IMR-90 (cell line): ENCODE results near the gene MGA. TPM values are rescaled to one million over a fixed set of nuclear protein-coding genes. Genes with fewer than 3 reads are reported as not detected.
A peak's percentile ranks its signal among the peaks of the same experiment; 100 is the strongest.

ENCODE experiments used
- ATAC-seq: fragments of 200-7000 bp; cut with Tn5 transposase; 2 replicates; pipeline ENCODE4 v1.9.1; 2020; ENCODE audit warnings: low read depth, mild to moderate bottlenecking, moderate library complexity
- BruUV-seq: library from RNA; stranded (reverse); fragments of 400-500 nt; replicated peaks from 2 replicates; lab custom pipeline; 2021; lab: Mats Ljungman, UMichigan
- CTCF ChIA-PET: fragments of 300-600 bp; formaldehyde crosslinking; extraction: SDS; loops from one replicate; lab custom pipeline; 2021; ENCODE audit warnings: antibody characterized with exemption; lab: Yijun Ruan, JAX
- POLR2A ChIA-PET: fragments of 300-600 bp; sonication (Branson Sonifier 250); formaldehyde crosslinking; loops from one replicate; lab custom pipeline; 2022; ENCODE audit warnings: antibody characterized with exemption; ENCODE audit not compliant: unreplicated experiment; lab: Charles Lee
- DNase-seq: peaks from one replicate; pipeline ENCODE4 v3.0.0; 2013
- H2AFZ ChIP-seq: replicated peaks from 2 replicates; pipeline ENCODE3; 2013; ENCODE audit warnings: low read length, mild to moderate bottlenecking; ENCODE audit not compliant: poor library complexity
- H2AK5ac ChIP-seq: 2 replicates; pipeline ENCODE4 v1.6.1; 2013; ENCODE audit warnings: low read depth, low read length, inconsistent platforms
- H2AK9ac ChIP-seq: replicated peaks from 2 replicates; pipeline ENCODE3; 2013; ENCODE audit warnings: mild to moderate bottlenecking, low read depth, low read length, moderate library complexity; ENCODE audit not compliant: poor library complexity
- H2BK120ac ChIP-seq: 2 replicates; pipeline ENCODE4 v1.6.1; 2013; ENCODE audit warnings: low read depth, low read length, inconsistent platforms
- H2BK15ac ChIP-seq: 3 replicates; pipeline ENCODE4 v1.6.1; 2013; ENCODE audit warnings: low read depth, low read length, inconsistent platforms
- H2BK20ac ChIP-seq: 2 replicates; pipeline ENCODE4 v1.6.1; 2013; ENCODE audit warnings: low read depth, mild to moderate bottlenecking, inconsistent platforms, low read length, moderate library complexity
- H2BK5ac ChIP-seq: 2 replicates; pipeline ENCODE4 v1.6.1; 2013; ENCODE audit warnings: mild to moderate bottlenecking, low read depth, low read length, inconsistent platforms; ENCODE audit not compliant: poor library complexity, severe bottlenecking
- H3K14ac ChIP-seq: replicated peaks from 2 replicates; pipeline ENCODE4 v1.6.1; 2013; ENCODE audit warnings: low read depth, low read length, inconsistent platforms
- H3K18ac ChIP-seq: 2 replicates; pipeline ENCODE4 v1.6.1; 2013; ENCODE audit warnings: low read depth, low read length, control low read depth
- H3K23ac ChIP-seq: 2 replicates; pipeline ENCODE4 v1.6.1; 2013; ENCODE audit warnings: low read depth, low read length, inconsistent platforms
- H3K27ac ChIP-seq: 2 replicates; pipeline ENCODE4 v1.5.1; 2013; ENCODE audit warnings: mild to moderate bottlenecking, control low read depth, low read length; ENCODE audit not compliant: insufficient read depth
- H3K27me3 ChIP-seq: 2 replicates; pipeline ENCODE4 v1.6.1; 2013; ENCODE audit warnings: low read length; ENCODE audit not compliant: control insufficient read depth, insufficient read depth
- H3K36me3 ChIP-seq: 2 replicates; pipeline ENCODE4 v1.6.1; 2013; ENCODE audit warnings: low read length, mixed read lengths; ENCODE audit not compliant: control insufficient read depth, insufficient read depth
- H3K4ac ChIP-seq: 2 replicates; pipeline ENCODE4 v1.6.1; 2013; ENCODE audit warnings: low read depth, low read length, inconsistent platforms
- H3K4me1 ChIP-seq: 2 replicates; pipeline ENCODE4 v1.6.1; 2013; ENCODE audit warnings: low read length, mixed read lengths; ENCODE audit not compliant: control insufficient read depth, insufficient read depth
- H3K4me2 ChIP-seq: 2 replicates; pipeline ENCODE4 v1.6.1; 2013; ENCODE audit warnings: low read depth, mild to moderate bottlenecking, control low read depth, low read length, moderate library complexity
- H3K4me3 ChIP-seq: 2 replicates; pipeline ENCODE4 v1.5.1; 2013; ENCODE audit warnings: low read depth, mild to moderate bottlenecking, control low read depth, low read length, moderate library complexity; ENCODE audit not compliant: insufficient read depth
- H3K56ac ChIP-seq: 2 replicates; pipeline ENCODE4 v1.6.1; 2013; ENCODE audit warnings: low read length, inconsistent platforms; ENCODE audit not compliant: insufficient read depth; ENCODE audit errors: extremely low read depth
- H3K79me1 ChIP-seq, 2 experiments: 2 replicates each; pipeline ENCODE4 v1.6.1; 2013; ENCODE audit warnings: low read length in 2 of 2, inconsistent platforms in 1 of 2, low read depth in 1 of 2
- H3K9ac ChIP-seq: 2 replicates; pipeline ENCODE4 v1.6.1; 2013; ENCODE audit warnings: low read depth, low read length, control low read depth
- H3K9me1 ChIP-seq: 2 replicates; pipeline ENCODE4 v1.6.1; 2013; ENCODE audit warnings: low read length, inconsistent platforms; ENCODE audit not compliant: insufficient read depth
- H3K9me3 ChIP-seq: 2 replicates; pipeline ENCODE4 v1.6.1; 2013; ENCODE audit warnings: low read length; ENCODE audit not compliant: control insufficient read depth, insufficient read depth
- H4K20me1 ChIP-seq: 2 replicates; pipeline ENCODE4 v1.6.1; 2013; ENCODE audit warnings: low read length, inconsistent platforms; ENCODE audit not compliant: insufficient read depth
- H4K5ac ChIP-seq: 2 replicates; pipeline ENCODE4 v1.6.1; 2013; ENCODE audit warnings: mild to moderate bottlenecking, low read depth, low read length, control low read depth
- H4K8ac ChIP-seq, 2 experiments: 2 replicates each; pipeline ENCODE4 v1.6.1; 2013; ENCODE audit warnings: low read depth in 2 of 2, low read length in 2 of 2, control low read depth in 1 of 2, inconsistent platforms in 1 of 2
- H4K91ac ChIP-seq: 2 replicates; pipeline ENCODE4 v1.6.1; 2013; ENCODE audit warnings: low read depth, low read length, inconsistent platforms; ENCODE audit not compliant: insufficient read depth
- BHLHE40 ChIP-seq: fragments of 150-350 bp; IDR thresholded peaks from 2 replicates; pipeline ENCODE4 v1.6.1; 2016; ENCODE audit warnings: mild to moderate bottlenecking, low read depth, low read length
- CHD1 ChIP-seq: IDR thresholded peaks from 2 replicates; pipeline ENCODE4 v1.6.1; 2012; ENCODE audit warnings: low read depth, low read length, improper control_type of control experiment
- ELK1 ChIP-seq: fragments of 150-350 bp; IDR thresholded peaks from 2 replicates; pipeline ENCODE4 v1.6.1; 2016; ENCODE audit warnings: low read depth, mild to moderate bottlenecking, low read length, moderate library complexity, borderline replicate concordance
- FOS ChIP-seq: fragments of 150-350 bp; IDR thresholded peaks from 2 replicates; pipeline ENCODE4 v1.6.1; 2016; ENCODE audit warnings: low read depth, low read length
- MAFK ChIP-seq: IDR thresholded peaks from 2 replicates; pipeline ENCODE4 v1.6.1; 2012; ENCODE audit warnings: low read depth, low read length, improper control_type of control experiment
- MAZ ChIP-seq: IDR thresholded peaks from 2 replicates; pipeline ENCODE4 v1.6.1; 2012; ENCODE audit warnings: low read depth, mild to moderate bottlenecking, low read length, improper control_type of control experiment, moderate library complexity, borderline replicate concordance
- MXI1 ChIP-seq: IDR thresholded peaks from 2 replicates; pipeline ENCODE4 v1.6.1; 2012; ENCODE audit warnings: low read depth, mild to moderate bottlenecking, low read length, moderate library complexity, borderline replicate concordance
- POLR2A ChIP-seq: IDR thresholded peaks from 2 replicates; pipeline ENCODE4 v1.6.1; 2012; ENCODE audit warnings: mild to moderate bottlenecking, low read depth, low read length
- RAD21 ChIP-seq: IDR thresholded peaks from 2 replicates; pipeline ENCODE4 v1.6.1; 2012; ENCODE audit warnings: low read length, improper control_type of control experiment
- RCOR1 ChIP-seq: IDR thresholded peaks from 2 replicates; pipeline ENCODE4 v1.6.1; 2012; ENCODE audit warnings: mild to moderate bottlenecking, low read length, improper control_type of control experiment; ENCODE audit not compliant: insufficient replicate concordance
- RFX5 ChIP-seq: IDR thresholded peaks from 2 replicates; pipeline ENCODE4 v1.8.0; 2012; ENCODE audit warnings: low read depth, mild to moderate bottlenecking, low read length, moderate library complexity
- SMC3 ChIP-seq: fragments of 150-350 bp; IDR thresholded peaks from 2 replicates; pipeline ENCODE4 v1.6.1; 2016; ENCODE audit warnings: low read depth, mild to moderate bottlenecking, antibody characterized with exemption, low read length, moderate library complexity
- WGBS, 2 experiments: methylation state at CpG; one replicate each; pipeline versions ENCODE4 v1.1.5 to v1.1.7; 2013; ENCODE audit warnings: missing lambda C conversion rate in 2 of 2; ENCODE audit not compliant: insufficient read length in 1 of 2; ENCODE audit errors: extremely low coverage in 2 of 2; 5-methylcytosine and 5-hydroxymethylcytosine counted together
- dilution Hi-C: fragments of 300-500 bp; cut with HindIII; formaldehyde crosslinking; loops from one replicate; pipeline ENCODE4 v1.14.3; 2018; ENCODE audit warnings: low sequenced_read_pairs; ENCODE audit not compliant: unreplicated experiment
- in situ Hi-C: fragments of 300-500 bp; cut with MboI; formaldehyde crosslinking; loops from 3 replicates; pipeline ENCODE4 v1.14.3; 2019; ENCODE audit warnings: low sequenced_read_pairs, inconsistent platforms, mixed read lengths
- intact Hi-C: fragments of 100-400 bp; cut with micrococcal nuclease; formaldehyde crosslinking; loops from 2 replicates; pipeline ENCODE4 v1.10.0; 2022
- polyA plus RNA-seq, 3 experiments: library from polyadenylated mRNA; depleted of rRNA; stranded (reverse); fragments of >200 nt; gene quantifications; 2 replicates each; pipeline ENCODE4 v1.2.3, GENCODE V29; 2012; ENCODE audit warnings: low replicate concordance in 1 of 3
- total RNA-seq: library from RNA; depleted of rRNA; stranded (reverse); fragments of >200 nt; gene quantifications from 2 replicates; pipeline ENCODE4 v1.2.3, GENCODE V29; 2012
- TF ChIP-seq, protein P1 (sequence below): fragments of 150-350 bp; IDR thresholded peaks from 2 replicates; pipeline ENCODE4 v1.6.1; 2017; ENCODE audit warnings: mild to moderate bottlenecking, antibody characterized with exemption, low read length, low read depth
- TF ChIP-seq, protein P2 (sequence below): conservative IDR thresholded peaks from 2 replicates; pipeline ENCODE4 v1.5.1; 2012; ENCODE audit warnings: mild to moderate bottlenecking, low read depth, low read length, improper control_type of control experiment

MGA gene
- total and polyA plus RNA-seq, 2 of the 4 experiments (the other 2 are of a cell fraction), result 3.2 to 38.0 TPM

DNA sequence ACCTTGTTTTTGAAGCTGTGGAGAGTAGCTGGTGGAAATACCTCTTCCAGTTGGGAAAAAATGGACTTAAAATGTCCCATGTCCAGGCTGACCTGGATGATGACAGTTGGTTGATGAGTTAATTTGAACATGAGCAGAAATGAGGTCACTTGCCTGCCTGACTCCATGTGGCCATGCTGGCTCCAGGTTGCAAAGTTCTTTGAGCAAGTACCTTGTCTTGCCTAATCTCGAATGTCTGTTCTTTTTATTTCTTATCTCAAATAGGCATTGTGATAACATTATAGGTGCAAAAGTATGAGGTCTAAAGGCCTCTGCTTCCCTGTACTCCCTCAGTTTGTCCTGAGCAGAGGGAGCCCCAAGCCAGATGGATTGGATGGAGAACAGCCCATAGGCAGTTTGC, 123.1 kb downstream of the MGA start:
- in situ Hi-C loops, result no loop called here
- H2BK5ac ChIP-seq, result no peak overlapping the region
- no peaks in the 10 kb centered on the region for H3K27me3 ChIP-seq
- H3K56ac ChIP-seq, result no peak overlapping the region
- H3K9me3 ChIP-seq, result no peaks in the 10 kb centered on the region
- DNase-seq (no peak), ATAC-seq (no peak)
- H3K36me3 ChIP-seq, result no peaks in the 10 kb centered on the region
- TF ChIP-seq MAZ, result no peak
- TF ChIP-seq, protein P1, sequence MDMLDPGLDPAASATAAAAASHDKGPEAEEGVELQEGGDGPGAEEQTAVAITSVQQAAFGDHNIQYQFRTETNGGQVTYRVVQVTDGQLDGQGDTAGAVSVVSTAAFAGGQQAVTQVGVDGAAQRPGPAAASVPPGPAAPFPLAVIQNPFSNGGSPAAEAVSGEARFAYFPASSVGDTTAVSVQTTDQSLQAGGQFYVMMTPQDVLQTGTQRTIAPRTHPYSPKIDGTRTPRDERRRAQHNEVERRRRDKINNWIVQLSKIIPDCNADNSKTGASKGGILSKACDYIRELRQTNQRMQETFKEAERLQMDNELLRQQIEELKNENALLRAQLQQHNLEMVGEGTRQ, result no peak
- no peak for TF ChIP-seq FOS
- TF ChIP-seq CHD1, result no peak
- TF ChIP-seq ELK1, result no peak
- TF ChIP-seq SMC3, result no peak
- no peak for TF ChIP-seq MXI1
- TF ChIP-seq POLR2A, result no peak
- no peak for TF ChIP-seq RCOR1
- TF ChIP-seq BHLHE40, result no peak
- TF ChIP-seq, protein P2, sequence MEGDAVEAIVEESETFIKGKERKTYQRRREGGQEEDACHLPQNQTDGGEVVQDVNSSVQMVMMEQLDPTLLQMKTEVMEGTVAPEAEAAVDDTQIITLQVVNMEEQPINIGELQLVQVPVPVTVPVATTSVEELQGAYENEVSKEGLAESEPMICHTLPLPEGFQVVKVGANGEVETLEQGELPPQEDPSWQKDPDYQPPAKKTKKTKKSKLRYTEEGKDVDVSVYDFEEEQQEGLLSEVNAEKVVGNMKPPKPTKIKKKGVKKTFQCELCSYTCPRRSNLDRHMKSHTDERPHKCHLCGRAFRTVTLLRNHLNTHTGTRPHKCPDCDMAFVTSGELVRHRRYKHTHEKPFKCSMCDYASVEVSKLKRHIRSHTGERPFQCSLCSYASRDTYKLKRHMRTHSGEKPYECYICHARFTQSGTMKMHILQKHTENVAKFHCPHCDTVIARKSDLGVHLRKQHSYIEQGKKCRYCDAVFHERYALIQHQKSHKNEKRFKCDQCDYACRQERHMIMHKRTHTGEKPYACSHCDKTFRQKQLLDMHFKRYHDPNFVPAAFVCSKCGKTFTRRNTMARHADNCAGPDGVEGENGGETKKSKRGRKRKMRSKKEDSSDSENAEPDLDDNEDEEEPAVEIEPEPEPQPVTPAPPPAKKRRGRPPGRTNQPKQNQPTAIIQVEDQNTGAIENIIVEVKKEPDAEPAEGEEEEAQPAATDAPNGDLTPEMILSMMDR, result no peak
- no peak for TF ChIP-seq MAFK
- no peak for TF ChIP-seq RAD21
- TF ChIP-seq RFX5, result no peak
- dilution Hi-C loops, result no loop called here
- H2AFZ ChIP-seq, result no peak overlapping the region
- H3K4me2 ChIP-seq, result no peak overlapping the region
- H3K18ac ChIP-seq, result no peak overlapping the region
- no peak overlapping the region for H2AK5ac ChIP-seq
- H3K4me3 ChIP-seq, result no peak overlapping the region
- peaks cover 7% of the 10 kb centered on the region for H3K9me1 ChIP-seq
- BruUV-seq, result no TSS peak
- H3K4me1 ChIP-seq, result peaks cover 8% of the 10 kb centered on the region
- no CpG with 5 or more reads among the region's 1 CpG for WGBS, 2 experiments
- no peak overlapping the region for H2AK9ac ChIP-seq
- POLR2A ChIA-PET, result interaction anchor here (0.6 kb wide), 1 partner anchor 142 kb away, joined by 12 read pairs; no protein-coding TSS in a partner anchor
- no peak overlapping the region for H4K8ac ChIP-seq
- intact Hi-C loops, result no loop called here
- no peak overlapping the region for H4K5ac ChIP-seq
- H3K23ac ChIP-seq, result 0 out of 2 replicates have a peak overlapping the region, but pooled peaks have one; percentile 5
- H2BK15ac ChIP-seq, result no peak overlapping the region
- no peak overlapping the region for H2BK20ac ChIP-seq
- no peak overlapping the region for H3K27ac ChIP-seq
- peaks cover 27 to 68% of the 10 kb centered on the region in 2 experiments for H3K79me1 ChIP-seq
- H3K9ac ChIP-seq, result no peak overlapping the region
- peaks cover 14% of the 10 kb centered on the region; the same call in 1 of the 2 replicates for H4K20me1 ChIP-seq
- H4K91ac ChIP-seq, result no peak overlapping the region
- no peak overlapping the region for H2BK120ac ChIP-seq
- H3K4ac ChIP-seq, result no peak overlapping the region
- CTCF ChIA-PET, result no interaction called here
- no peak overlapping the region for H3K14ac ChIP-seq
